A204.1 (cell line): ENCODE data around the gene PNKD.
"Not testable (repeated sequence)": the region's sequence is repeated elsewhere in the genome, so short reads cannot be mapped to it uniquely, and the experiment has no call there.

Source experiments
- FAIRE-seq: peaks from 2 replicates; lab custom pipeline; 2012; peaks lifted over from hg19 to GRCh38; lab: Jason Lieb, UNC

The PNKD gene

DNA sequence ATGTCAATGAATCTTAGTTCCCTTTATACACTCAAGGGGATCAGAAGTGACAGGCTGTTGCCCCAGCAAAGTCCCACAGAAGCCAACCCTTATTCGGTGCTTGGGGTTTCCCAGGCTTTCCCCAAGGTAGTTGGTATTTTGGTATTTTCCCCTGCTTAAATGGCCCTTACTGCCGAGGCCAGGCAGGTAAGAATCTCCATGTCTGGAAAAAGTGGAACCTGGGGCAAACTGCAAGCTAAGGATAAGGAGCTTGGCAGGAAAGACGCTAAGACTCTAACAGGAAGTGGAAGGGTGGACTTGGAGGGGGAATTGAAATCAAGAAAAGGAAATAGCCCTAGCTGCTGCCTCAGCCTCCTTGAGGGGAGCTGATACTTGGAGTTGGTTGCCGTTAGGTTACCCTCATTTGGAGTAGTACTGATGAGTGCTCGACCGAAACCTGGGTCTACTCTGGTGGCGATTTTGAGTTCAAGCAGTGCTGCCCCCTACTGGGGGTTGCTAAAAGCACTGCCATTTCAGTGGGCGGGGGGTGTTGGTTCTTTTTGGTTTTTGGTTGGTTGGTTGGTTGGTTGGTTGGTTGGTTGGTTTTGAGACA lies 12.8 kb upstream of the PNKD start:
- no peak for FAIRE-seq

DNA sequence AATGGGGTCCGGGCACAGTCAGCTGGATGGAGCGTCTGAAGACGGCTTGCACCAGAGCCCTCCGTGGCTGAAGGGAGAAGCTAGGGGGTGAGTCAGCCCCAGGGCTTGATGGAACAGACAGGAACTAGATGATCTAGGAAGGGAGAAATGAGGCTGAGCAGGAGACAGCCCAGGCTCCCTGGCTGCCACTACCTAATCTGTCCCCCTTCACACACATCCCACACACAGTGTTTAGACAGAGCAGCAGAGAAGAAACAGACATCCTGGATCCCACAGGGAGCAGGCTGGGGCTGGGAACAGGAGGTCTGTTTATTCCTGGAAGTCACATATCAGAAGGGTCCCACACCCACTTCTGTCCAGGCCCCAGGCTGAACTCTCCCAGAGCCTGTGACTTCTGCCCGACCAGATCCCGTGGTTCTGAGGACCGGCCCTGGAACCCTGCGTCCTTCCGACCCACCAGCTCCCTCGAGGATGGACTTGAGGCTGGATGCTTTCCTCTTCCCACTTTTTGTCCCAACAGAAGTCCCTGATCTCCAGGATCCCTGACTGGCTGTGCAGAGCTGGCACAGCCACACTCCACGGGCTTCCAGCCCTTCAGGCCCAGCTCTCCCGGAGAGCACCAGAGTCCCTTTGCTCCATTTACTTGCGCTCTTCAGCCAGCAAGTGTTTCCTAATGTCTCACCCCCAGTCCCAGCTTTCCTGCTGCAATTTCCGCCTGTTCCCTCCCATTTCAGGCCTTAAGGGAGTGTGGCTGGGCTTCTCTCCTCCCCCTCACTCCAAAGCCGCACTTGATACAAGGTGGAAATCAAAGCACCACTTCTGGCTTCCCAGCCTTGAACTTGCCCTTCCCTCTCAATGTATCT lies 11.0 kb upstream of the PNKD start:
- no peak for FAIRE-seq

DNA sequence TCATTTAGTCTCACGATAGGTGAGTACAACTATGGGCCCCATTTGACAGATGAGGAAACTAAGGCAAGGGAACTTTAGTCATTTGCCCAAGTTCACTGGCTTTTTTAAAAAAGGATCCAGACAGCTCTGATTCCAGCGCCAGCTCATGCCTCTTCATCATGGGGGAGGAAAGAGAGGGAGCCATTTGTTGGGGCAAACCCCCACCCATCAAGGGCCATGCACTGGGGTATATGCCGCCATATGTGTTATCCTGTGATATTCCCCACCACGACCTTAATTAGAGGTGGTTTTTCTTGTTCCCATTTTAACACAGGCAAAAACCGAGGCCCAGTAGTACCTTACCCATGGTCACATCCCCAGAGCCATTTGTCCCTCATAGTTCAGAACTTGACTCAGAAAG lies 10.2 kb upstream of the PNKD start:
- FAIRE-seq = no peak

DNA sequence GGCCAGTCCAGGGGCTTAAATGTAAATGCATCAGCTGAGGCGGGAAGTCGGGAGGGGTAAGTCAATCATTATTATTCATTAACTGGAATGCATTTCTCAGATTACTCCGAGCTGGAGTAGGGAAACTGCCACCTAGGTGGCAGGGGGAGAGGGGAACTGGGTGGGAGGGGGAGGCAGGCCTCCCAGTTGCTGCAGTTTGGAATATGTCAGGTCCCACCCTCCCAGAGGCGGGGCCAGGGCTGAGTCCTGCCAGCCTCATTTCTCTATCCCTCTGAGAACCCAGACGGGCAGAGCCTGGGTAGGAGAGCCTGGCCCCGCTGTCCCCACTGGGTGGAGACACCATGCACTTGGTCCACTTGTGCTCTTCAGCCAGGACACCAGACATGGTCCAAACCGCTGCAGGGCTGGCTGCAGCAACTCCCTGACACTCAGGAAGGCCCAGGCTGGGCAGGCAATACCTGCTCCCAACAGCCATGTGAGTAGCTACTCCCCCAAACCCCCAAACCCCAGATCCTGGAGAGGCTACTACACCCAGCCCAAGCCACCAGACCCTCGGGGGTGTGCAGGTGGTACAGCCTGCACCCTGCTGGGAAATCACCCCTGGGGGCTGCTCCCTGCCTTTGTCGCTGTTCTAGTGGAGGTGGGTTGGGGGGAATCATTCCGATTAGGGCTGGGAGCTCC lies 9.4 kb upstream of the PNKD start, which contains the start of gene GPBAR1:
TSS of gene GPBAR1 (plus strand) at position 274 of the 681 bp plus-strand sequence. CDS start 1,710 bp downstream, outside the sequence.
- FAIRE-seq = no peak

DNA sequence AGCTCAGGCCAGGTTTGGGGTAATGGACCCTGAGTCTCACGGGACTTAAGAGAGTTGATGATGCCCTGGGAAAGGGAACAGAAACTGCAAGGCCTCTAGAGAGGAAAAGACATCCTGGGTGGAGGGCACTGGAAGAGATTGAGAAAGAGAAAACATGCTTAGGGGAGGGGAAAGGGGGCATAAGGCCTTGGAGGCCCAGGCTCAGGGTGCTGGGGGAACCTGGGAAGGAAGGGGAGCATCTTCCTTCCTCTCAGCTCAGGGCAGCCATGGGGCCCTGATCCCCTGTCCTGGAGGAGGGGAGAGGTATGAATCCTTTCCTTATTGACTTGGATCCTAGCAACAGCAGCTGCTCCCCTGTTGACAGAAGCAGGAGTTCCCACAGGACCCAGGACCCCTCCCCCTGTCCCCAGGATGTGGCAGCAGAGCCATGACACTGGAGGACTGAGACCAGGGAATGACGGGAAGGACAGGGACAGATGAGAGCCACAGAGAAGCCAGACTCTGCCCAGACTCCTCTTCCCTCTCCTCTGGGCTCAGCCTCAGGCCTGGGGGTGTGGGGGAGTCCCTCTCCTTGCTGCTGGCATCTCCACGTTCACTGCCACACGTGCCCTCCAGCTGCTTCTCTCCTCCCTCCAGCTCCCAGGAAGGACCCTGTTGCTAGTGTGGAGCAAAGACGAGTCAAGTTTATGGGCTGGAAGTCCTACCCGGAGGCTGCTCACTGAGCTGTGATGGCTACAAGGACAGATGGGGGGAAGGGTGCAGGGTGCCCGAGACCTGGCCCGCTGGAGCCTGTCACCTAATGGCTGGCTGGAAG lies 8.7 kb upstream of the PNKD start:
- FAIRE-seq = no peak

DNA sequence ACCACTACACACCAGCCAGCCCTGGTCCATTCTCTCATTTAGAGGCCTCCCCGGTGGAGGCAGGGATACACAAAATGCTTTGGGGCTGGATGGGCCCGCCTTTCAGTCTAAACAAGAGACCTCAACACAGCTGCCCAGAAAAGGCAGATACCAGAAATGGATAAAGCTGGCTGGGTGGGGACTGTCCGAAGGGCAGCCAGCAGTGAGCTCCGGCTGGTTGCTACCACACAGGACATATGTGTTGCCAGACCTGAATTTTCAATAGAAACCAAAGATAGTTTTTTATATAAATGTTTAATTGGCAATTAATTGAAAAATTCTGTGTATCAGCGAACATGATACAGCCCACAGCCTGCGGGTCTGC lies 8.1 kb upstream of the PNKD start:
- FAIRE-seq = no peak

DNA sequence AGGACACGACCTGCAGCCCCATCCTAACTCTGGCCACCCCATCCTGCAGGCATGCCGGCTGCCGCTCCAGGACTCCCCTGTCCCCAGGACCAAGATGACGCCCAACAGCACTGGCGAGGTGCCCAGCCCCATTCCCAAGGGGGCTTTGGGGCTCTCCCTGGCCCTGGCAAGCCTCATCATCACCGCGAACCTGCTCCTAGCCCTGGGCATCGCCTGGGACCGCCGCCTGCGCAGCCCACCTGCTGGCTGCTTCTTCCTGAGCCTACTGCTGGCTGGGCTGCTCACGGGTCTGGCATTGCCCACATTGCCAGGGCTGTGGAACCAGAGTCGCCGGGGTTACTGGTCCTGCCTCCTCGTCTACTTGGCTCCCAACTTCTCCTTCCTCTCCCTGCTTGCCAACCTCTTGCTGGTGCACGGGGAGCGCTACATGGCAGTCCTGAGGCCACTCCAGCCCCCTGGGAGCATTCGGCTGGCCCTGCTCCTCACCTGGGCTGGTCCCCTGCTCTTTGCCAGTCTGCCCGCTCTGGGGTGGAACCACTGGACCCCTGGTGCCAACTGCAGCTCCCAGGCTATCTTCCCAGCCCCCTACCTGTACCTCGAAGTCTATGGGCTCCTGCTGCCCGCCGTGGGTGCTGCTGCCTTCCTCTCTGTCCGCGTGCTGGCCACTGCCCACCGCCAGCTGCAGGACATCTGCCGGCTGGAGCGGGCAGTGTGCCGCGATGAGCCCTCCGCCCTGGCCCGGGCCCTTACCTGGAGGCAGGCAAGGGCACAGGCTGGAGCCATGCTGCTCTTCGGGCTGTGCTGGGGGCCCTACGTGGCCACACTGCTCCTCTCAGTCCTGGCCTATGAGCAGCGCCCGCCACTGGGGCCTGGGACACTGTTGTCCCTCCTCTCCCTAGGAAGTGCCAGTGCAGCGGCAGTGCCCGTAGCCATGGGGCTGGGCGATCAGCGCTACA lies 7.4 kb upstream of the PNKD start:
- FAIRE-seq = no peak

DNA sequence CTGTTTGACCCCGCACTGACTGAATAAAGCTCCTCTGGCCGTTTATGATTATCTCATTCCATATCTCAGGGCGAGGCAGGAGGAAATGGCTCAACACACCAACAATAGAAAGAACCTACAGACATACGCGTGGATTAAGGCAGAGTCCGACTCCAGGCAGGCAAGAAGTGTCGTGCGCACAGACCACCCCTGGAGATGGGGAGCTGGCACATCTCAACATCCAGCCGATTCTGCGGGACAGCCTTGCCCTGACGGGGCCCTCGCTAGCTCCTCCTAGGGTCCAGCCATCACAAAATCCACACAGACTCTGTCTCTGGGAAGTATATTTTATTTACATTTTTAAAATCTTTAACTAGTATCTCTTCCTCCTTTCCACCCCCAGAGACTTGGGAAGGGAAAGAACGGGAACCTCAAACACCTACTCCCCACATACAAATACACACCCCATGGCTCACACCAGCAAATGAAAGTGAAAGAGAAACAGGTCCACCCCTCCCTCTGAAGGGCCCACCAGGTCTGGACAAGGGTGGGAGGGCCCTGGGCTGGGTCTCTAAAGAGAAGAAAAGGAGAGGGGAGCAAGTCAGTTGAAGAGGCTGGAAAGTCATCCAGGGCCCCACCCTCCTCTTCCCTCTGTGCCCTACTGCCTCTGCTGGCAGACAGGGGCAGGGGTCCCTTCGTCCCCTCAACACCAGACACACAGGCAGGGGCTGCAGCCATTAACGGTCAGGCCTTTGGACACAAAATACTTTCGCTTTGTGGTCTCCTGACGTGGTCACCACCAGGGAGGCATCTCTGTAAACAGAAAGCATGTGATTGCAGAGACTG lies 6.3 kb upstream of the PNKD start:
- FAIRE-seq = no peak

DNA sequence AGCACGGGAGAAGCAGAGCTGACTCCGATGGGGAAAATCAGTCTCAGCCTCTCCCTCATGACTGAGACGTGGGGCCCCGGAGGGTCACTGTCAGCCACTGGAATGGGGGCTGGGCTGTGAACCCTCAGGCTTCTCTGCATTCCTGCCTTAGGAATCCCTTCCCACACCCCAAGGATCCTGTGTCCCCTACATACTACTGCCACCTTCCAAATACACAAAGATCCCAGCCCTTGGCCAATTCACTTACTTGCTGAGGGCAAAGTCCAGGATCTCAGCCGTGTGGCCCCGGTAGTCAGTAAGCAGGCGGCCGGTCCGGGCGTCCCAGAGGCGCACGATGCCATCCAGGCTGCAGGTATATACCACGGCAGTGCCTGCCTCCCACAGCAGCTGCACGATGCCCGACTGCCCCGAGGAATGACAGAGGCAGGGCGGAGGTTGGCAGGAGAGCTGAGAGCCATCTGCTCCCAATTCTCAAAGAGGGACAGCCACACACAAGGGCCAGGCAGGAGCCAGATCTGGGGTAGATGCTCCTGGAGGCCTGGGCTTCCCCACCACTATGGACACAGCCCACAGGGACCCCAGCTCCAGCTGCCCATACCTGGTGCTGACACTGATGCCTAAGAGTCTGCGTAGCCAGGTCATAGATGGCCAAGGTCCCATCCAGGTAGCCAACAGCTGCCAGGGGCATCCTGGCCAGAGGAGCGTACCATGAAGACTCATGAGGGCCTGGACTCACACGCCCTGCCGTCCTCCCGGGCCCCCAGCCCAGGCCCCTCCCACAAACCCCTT lies 5.4 kb upstream of the PNKD start:
- no peak for FAIRE-seq

DNA sequence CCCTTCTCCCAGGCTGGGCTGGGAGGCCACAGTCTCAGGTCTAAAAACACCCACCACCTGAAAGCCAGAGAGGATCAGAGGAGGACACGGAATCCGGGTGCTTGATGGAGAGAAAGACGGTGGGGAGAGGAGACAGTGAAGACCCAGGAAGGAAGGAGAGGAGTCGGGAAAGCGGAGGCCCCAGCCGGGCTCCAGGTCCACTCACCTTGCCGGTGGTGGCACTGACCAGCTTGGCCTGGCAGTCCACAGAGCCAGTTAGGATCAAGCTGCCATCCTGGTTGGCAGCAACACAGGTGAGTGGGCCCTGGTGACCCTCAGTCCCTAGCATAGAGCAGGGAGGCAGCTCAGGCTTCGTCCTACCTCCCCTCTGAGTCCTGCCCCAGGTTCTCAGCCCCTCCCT lies 4.7 kb upstream of the PNKD start:
- no peak for FAIRE-seq

DNA sequence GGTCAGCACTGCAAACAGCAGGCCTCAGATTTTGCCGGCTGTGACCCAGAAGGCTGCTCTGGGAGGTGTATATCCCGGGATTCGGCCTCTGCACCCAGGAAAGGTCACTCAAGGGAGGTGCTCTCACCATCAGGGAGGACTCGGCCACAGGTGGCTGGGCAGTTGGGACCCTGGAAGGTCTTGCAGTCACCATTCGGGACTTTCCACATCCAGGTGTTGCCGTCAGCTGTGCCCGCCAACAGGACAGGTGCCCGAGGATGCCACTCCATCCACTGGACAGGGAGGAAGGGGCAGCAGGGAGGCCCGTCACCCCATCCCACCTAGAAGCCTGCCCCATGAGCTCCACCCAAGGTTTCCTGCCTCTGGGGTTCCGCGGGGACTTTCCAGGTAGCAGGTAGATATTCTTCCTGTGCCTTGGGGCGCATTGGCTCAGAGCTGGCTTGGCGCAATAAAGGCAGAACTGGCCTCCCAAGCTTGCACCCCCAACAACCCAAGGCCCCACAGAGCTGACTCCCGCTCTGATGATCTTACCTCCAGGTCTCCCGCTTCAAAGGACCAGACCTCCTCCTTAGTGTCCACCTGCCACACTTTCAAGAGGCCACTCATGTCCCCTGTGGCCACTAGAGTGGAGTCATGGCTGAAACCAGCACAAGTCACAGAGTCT lies 3.9 kb upstream of the PNKD start:
- no peak for FAIRE-seq

DNA sequence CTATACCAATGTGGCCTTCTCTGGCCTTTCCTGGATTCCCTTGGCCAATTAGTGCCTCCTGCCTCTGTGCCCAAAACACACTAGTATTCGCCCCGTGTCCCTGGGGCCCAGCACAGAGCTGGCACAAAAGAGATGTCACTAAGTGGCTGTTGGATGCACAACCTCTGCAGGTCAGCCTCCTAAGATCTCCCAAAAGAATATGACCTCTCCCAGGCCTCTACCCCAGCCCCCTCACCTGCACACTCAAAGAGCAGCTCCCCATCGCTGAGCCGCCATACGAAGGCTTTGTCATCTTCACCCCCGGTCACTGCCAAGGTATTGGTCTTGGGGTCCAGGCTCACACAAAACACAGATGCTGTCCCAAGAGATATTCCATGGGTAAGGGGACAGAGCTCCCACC lies 3.1 kb upstream of the PNKD start:
- no peak for FAIRE-seq

DNA sequence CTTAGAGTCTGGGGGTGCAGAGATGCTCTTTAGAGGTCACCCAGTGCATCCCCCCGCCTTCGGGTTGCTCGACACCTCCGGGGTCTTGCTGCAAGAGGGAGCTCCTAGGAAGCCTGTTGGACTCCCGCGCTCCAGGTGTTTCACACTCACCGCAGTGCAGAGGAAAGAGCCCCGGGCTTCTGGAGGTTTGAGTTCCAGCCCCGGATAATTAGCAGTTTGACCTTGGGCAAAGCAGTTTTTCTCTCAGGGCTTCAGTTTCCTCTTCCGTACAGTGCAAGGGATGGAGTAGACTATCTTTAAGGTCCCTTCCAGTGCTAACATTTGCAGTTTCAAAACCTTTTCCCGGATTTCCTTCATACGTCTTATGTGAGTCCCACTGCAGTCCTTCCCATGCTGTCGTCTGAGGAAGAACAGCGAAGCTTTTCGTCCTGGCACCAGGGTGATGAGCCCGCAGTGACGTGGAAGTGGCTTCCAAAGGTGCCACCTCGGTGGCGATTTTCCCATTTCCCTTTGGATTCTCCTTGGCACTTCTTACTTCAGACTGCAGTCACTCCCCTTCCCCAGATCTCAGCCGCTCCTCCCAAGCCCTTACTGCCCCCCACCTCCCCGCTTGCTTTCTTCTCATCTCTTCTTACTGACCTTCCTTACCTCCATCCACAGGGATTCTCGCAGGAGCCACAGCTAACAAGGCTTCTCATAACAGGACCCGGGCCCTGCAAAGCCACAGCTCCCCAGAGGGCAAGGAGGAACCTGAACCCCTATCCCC lies 585 bp downstream of the PNKD start:
- no peak for FAIRE-seq

DNA sequence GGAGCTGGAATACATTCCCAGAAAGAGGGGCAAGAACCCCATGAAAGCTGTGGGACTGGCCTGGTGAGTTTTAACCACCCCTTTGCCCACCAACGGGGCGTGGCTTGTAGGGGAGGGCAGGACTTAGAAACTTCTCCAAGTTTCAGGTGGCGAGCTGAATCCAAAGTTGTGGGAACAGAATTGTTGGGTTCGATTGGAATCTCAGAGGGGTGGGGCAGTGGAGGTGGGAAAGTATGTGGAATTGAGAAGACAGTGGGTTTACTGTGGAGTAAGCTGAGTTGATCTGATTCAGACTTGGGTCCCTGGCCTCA lies 1.1 kb downstream of the PNKD start:
- no peak for FAIRE-seq

DNA sequence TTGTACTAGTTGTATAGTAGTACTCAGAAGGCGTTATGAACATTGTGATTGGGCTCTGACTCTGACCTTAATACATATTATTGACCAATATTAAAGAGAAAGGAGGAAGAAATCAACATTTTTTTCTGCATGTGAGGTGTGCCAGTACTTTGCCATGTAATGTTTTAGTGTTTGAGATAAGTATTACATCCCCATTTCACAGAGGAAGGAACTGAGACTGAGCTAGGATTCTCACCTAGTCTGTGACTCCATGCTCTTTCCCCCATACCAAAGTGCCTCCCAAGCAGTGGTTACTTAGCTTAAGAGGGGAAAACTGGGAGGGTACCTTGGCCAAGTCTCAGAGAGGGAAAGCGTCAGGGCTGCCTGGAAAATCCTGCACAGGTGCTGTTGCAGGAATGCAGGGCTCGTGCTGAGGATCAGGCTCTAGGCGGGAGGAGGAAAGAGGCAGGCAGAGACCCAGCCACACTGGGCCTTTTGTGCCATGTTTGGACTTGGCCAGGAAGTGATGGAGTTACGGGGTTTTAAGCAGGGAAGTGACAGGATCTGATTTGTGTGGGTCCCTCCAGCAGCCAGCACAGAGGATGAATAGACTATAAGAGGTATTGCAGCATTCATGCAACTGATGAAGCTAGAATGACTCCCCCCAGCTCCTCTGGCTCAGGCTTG lies 1.7 kb downstream of the PNKD start:
- no peak for FAIRE-seq

DNA sequence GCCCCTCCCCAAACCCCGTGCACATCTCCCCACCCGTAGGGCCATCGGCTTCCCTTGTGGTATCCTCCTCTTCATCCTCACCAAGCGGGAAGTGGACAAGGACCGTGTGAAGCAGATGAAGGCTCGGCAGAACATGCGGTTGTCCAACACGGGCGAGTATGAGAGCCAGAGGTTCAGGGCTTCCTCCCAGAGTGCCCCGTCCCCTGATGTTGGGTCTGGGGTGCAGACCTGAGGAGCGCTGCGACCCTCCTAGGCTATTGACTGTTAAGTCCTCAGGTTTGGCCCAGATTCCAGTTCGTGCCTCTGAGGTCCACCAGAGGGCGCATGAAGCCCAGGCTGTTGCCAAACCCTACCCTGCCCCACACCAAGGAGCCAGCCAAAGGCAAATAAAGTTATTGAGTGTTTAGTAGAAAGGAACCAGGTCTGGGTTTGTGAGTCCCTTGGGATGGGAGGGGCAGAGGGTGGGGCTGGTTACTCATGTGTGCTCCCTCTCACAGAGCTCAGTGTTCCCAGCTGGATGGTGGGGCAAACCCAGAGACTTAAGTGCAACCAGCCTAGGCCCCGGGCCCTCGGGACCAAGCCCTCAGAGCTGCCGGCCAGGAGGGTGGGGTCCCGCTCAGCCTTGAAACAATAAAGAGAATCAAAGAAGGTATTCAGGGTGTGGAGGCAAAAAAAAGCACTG lies 2.4 kb downstream of the PNKD start:
- peak; percentile 43 for FAIRE-seq

DNA sequence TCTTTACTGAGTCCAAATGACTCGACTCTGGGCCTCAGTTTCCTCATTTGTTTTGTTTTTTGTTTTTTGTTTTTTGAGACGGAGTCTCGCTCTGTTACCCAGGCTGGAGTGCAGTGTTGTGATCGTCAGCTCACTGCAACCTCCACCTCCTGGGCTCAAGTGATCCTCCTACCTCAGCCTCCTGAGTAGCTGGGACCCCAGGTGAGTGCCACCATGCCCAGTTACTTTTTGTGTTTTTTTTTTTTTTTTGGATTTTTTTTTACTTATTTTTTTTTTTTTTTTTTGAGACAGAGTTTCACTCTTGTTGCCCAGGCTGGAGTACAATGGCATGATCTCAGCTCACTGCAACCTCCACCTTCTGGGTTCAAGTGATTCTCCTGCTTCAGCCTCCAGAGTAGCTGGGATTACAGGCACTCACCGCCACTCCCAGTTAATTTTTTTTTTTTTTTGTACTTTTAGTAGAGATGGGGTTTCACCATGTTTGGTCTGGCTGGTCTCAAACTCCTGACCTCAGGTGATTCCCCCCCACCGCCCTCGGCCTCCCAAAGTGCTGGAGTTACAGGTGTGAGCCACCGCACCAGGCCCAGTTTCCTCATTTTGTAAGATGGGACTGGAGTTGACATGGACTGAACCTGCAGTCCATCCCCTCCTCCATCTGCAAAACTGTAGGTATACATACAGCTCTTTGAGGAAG lies 3.0 kb downstream of the PNKD start:
- not testable (repeated sequence) for FAIRE-seq
